GM19351 (cell line): ENCODE results near the gene ANKRD35.
A peak's percentile ranks its signal among the peaks of the same experiment; 100 is the strongest.
"Not testable (repeated sequence)": the region's sequence is repeated elsewhere in the genome, so short reads cannot be mapped to it uniquely, and the experiment has no call there.

ENCODE experiments used
- ATAC-seq: cut with Tn5 transposase; IDR thresholded peaks from one replicate; pipeline ENCODE4 v1.9.1; 2021; ENCODE audit warnings: mild to moderate bottlenecking, moderate library complexity; ENCODE audit not compliant: unreplicated experiment

The ANKRD35 gene, protein sequence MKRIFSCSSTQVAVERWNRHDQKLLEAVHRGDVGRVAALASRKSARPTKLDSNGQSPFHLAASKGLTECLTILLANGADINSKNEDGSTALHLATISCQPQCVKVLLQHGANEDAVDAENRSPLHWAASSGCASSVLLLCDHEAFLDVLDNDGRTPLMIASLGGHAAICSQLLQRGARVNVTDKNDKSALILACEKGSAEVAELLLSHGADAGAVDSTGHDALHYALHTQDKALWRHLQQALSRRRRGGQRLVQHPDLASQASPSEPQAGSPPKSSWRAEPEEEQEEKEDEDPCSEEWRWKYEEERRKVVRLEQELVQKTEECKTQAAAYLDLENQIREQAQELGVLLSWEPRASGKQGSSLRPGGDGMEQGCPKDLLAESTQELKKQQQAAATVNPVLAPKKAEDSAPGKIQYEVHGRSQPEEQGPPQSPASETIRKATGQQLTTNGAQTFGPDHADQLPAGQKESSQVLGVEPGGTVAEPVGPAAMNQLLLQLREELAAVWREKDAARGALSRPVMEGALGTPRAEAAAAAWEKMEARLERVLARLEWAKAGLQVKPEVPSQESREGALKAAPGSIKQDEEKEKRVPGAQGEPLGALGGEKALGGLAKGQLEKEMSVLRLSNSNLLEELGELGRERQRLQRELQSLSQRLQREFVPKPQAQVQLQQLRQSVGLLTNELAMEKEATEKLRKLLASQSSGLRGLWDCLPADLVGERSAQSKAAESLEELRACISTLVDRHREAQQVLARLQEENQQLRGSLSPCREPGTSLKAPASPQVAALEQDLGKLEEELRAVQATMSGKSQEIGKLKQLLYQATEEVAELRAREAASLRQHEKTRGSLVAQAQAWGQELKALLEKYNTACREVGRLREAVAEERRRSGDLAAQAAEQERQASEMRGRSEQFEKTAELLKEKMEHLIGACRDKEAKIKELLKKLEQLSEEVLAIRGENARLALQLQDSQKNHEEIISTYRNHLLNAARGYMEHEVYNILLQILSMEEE

DNA sequence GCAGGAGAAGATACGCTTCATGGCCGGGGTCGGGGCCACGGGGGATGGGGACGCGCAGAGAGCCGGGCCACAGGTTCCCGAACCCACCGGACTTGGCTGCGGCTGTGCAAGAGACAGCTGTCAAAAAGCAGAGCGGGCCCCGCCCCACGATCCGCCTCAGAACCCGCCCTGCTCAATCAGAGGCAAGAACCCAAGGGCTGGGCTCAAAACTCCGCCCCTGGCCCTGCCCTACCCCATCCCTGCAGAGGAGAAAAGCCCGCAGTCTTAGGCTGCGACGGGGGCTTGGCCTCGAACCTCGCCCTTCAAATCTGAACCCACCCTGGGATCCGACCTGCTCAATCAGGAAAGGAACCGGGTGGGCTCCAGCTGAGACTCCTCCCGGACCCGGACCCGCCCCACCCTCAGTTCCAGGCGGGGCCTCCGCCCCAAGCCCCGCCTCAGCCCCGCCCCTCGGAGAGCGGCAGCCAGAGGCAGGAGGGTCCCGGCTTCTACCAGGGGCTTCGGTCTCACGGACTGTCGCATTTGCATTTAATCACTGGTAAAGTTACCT, at the start of gene ANKRD35:
ANKRD35 (minus strand) TSS at position 129 of the 550 bp plus-strand sequence; CDS start at position 21, 108 bp downstream.
- peak; percentile 100 for ATAC-seq

DNA sequence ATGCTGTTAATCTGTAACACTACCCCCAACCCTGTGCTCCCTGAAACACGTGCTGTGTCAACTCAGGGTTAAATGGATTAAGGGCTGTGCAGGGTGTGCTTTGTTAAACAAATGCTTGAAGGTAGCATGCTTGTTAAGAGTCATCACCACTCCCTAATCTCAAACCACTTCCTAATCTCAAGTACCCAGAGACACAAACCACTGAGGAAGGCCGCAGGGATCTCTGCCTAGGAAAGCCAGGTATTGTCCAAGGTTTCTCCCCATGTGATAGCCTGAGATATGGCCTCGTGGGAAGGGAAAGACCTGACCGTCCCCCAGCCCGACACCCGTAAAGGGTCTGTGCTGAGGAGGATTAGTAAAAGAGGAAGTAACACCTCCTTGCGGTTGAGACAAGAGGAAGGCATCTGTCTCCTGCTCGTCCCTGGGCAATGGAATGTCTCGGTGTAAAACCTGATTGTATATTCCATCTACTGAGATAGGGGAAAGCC, 46.9 kb upstream of the ANKRD35 start:
- ATAC-seq = not testable (repeated sequence)

DNA sequence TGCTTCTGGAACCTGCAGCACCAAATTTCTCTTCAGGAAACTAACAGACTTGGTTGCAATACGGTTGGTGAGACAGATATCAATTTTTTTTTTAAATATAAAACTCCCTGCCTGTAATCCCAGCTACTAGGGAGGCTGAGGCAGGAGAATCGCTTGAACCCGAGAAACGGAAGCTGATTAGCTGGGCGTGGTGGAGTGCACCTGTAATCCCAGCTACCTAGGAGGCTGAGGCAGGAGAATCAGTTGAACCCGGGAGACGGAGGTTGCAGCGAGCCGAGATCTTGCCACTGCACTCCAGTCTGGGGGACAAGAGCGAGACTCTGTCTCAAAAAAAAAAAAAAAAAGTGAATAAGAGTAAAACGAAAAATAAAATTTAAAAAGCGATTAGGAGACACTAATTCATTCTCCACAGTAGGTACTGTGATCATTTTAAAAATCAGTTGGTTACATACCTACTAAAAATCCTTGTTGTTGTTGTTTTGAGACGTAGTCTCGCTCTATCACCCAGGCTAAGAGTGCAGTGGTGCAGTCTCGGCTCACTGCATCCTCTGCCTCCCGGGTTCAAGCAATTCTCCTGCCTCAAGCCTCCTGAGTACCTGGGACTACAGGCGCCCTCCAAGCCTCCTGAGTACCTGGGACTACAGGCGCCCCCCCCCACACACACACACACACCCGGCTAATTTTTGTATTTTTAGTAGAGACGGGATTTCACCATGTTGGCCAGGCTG, 42.4 kb upstream of the ANKRD35 start:
- no peak for ATAC-seq

DNA sequence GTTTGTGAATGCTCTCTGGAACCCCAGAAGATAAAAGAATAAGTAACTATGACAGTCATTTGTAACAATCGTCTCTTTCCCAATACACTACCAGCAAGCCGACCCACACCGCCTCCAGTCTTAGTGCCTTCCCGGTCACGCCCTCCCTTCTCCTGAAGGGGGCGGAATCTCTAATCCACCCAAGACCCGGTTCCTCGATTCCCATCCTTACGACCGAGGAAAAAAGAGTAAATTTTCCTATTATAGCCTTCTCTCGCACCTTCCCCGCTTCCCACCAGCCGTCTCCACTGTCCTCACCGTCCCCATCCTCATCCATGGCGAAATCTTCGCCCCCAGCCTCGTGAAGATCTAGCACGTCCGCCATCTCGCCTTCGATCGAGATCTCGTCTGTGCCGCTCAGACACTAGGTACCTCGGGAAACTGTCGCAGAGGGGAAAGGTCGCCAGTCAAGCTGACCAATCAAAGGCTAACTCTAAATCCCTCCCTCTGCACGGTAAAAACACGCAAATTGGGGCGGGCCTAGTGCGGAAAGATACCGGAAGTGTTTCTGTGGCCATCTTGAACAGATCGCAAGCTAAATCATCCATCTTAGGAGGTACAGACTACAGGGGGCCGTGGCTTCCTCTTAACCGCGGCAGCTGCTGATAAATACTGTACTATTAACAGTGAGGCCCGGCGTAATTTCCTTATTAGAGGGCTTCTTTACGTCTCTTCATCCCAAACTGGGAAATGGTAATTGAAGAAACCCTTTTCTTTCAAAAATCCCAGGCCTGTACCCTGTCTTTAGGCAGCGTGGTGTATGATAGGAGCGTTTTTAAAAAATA, 41.6 kb upstream of the ANKRD35 start, which contains the start of gene RBM8A:
RBM8A (minus strand) TSS at position 422 of the 824 bp plus-strand sequence; CDS start at position 364, 58 bp downstream.
- peak; percentile 97 for ATAC-seq

GRCh38 chr1:145926686-145927062, 41.0 kb upstream of the ANKRD35 start:
- no peak for ATAC-seq

GRCh38 chr1:145922266-145922665, 36.6 kb upstream of the ANKRD35 start:
- no peak for ATAC-seq

DNA sequence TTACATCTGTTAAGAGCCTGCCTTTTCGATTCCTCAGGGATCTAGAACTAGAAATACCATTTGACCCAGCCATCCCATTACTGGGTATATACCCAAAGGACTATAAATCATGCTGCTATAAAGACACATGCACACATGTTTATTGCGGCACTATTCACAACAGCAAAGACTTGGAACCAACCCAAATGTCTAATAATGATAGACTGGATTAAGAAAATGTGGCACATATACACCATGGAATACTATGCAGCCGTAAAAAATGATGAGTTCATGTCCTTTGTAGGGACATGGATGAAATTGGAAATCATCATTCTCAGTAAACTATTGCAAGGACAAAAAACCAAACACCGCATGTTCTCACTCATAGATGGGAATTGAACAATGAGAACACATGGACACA, 34.6 kb upstream of the ANKRD35 start:
- ATAC-seq = not testable (repeated sequence)

- ATAC-seq = peak; percentile 89
These were observed 33.6 kb upstream of the ANKRD35 start for GRCh38 chr1:145918992-145919939.

DNA sequence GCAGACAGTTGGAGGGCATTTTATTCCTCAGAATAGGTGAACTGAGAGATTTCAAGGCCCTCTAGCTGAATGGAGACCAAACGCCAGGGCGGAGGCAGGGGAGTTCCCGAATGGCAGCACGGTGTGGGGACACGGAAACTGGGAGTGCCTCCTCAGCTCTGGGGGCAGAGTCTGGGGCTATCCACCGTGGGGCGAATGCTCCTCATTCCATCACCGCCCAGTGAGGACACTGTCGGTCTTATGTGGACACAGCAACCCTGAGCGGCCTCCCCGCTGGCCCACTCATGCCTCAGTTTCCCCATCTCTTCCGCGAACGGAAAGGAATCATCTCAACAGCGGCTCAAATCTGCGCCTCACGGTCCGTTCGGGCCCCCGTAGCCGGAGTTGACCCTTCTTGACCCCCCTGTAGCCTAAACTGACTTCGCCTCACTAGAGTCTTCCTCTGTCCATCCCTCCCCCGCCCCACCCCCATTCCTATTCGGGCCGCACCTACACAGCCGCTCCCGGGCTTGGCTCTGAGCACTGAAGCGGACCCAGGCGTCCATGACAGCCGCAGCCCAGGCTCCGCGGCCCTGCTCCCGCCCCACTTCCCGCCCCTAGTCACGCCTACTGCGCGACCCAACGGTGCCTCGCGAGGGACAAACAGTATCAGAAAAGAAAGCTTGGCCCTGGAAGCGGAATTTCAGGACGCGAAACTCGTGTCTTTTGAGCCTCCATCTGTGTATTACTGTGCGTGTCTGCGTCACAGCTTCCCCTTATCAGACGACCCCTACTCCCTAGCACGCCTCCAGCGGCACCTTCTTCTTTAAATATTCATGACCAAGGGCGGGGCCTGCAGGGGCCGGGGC, 32.7 kb upstream of the ANKRD35 start, which contains the start of gene PEX11B:
PEX11B (minus strand) TSS at position 574 of the 848 bp plus-strand sequence; CDS start at position 545, 29 bp downstream.
- ATAC-seq = peak; percentile 82

- ATAC-seq = no peak
These were observed 31.9 kb upstream of the ANKRD35 start for GRCh38 chr1:145917595-145917994.

- no peak for ATAC-seq
These were observed 31.1 kb upstream of the ANKRD35 start for GRCh38 chr1:145916745-145917144.

DNA sequence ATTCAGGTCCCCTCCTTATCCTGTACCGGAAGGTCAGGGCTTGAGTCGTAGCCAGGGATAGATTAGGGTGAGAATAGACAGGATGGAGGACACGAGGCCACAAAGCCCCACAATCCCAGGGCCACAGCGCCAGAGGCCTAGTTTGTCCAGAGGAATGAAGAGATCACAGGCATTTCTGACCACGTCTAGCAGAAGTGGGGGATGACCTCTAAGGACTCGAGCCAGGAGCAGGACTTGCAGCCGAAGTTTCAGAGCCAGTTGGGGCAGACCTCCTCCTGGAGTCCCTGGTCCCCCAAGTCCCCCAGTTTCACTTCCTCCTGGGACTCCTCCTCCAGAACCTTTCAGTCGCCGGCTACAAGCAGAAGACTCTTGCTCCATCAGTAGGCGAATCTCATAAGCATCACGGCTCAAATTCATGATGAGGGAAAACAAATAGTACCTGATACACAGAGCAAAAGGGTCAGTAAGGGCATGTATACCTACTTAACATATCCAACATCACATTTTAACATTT, 26.5 kb upstream of the ANKRD35 start:
- no peak for ATAC-seq

GRCh38 chr1:145908653-145909052, 23.0 kb upstream of the ANKRD35 start:
- ATAC-seq = no peak

DNA sequence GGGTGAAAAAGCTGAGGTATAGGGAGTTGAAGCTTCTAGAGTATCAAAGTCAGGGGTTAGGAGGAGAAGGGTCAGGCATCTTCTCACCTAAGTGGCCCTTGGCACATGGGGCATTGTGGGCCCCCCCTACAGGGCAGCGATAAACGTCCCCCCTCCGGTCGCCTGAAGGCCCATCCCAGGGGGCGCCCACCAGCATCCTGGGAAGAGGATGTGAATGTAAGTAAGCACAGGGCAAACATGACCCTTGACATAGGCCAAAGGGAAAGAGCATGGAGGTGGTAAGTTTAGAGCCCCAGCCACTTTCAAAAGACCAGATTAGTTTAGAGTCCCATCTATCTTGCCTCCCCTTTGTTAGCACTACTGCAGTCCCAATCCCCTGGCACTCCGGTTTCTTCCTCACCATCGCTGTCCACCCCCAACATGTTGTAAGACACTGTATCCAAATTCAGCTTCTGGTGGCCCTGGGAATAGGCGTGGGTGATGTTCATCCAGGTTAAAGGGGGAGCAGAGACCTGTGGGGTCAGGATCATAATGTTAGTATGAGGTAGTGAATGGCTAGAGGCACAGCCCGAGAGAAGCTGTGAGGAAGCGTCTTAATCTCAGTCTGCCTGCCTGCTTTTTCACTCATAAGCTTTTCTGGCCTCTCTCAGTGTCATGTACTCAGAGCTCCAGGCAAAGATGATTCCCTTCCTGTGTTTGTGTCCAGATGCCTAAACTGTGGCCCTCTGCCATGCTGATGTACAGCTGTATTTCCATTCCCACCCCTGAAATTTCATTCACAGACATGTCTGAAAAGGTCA, 21.5 kb upstream of the ANKRD35 start:
- no peak for ATAC-seq

GRCh38 chr1:145901312-145902021, 15.8 kb upstream of the ANKRD35 start:
- ATAC-seq = no peak

DNA sequence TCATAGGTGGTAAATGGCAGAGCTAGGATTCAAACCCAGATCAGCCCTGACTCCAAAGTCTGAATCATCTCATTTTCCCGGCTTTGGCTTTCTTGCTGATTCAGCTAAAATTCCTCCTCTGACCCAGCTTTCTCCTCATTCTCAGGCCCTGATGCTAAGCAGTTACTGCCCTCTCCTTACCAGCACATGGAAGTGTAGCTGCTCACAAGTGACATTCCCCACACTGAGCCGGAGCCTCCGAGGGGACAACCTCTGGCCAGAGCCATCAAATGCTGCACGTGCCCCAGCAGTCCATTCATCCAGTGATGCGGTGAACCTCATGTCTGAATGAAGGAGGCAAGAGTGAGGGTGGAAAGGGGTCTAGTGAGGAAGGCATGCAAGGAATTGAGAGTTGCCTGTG, 13.1 kb upstream of the ANKRD35 start:
- ATAC-seq = no peak
